ENCODE results near the gene LRRC4C. TPM values are rescaled to one million over a fixed set of nuclear protein-coding genes. Genes with fewer than 3 reads are reported as not detected.

The LRRC4C gene
- total and polyA plus RNA-seq, 2 donors (not counting 1 experiment from before 2014, with no cell fraction given), result under 0.01 to 0.02 TPM

DNA sequence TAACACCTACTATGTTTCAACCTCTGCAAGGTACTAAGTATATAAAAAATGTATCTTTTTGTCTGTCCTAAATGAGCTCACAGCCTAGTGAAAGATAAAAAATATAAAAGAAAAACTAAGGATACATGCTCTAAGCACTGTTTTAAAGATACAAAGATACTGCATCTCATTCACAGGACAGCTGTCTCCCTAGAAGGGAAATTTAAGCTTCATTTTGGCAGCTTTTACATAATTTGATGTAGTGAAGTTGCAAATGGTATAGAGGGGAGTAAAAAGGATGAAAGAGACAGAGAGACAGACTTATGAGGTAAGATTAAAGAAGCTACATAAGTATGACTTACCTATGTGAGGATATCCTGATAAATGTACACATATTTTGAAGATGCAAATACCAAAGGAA, 53.6 kb downstream of the LRRC4C start:
- H3K27me3 ChIP-seq (ENCODE audit: control insufficient read depth, insufficient read depth, low read length), result no peaks in the 10 kb centered on the region
- DNase-seq (ENCODE audit: low read depth in 2 of 2), result no peak

DNA sequence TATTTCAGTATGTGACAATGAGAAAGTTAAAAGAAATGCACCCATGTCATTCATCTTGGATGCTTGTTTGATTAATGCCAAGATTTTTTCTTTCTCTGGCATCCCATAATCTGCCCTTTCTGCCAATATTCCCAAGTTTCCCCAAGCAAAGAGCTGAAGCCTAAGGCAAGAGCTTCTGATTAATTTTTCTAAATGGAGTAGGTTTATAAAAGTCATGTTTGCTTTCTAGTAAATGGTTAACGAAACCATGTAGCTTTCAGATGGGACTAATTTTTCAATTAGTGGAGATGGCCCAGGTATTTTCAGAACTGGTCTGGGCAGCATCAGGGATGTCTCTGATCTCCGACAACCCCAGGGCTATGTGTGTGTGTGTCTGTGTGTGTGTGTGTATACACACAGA, 55.3 kb downstream of the LRRC4C start:
- Histone ChIP-seq H3K4me2 (ENCODE audit: extremely low read depth, insufficient read depth, low read length) (no peak overlapping the region), H3K27me3 (ENCODE audit: control insufficient read depth, insufficient read depth, low read length) (no peaks in the 10 kb centered on the region), H3K79me2 (ENCODE audit: control insufficient read depth, insufficient read depth, low read length) (no peaks in the 10 kb centered on the region), H3K4me3 (replicated peaks in 1 of 4; ENCODE audit: control extremely low read depth in 1 of 4, insufficient read depth in 1 of 4, low read depth in 3 of 4, low read length in 4 of 4) (no peak overlapping the region), H3K36me3 (ENCODE audit: control insufficient read depth, insufficient read depth, low read length) (no peaks in the 10 kb centered on the region), H3K9me3 (ENCODE audit: control insufficient read depth, insufficient read depth, low read depth, low read length) (no peaks in the 10 kb centered on the region), H4K20me1 (ENCODE audit: control insufficient read depth, extremely low read depth, insufficient read depth, low read length) (no peaks in the 10 kb centered on the region), H3K27ac (ENCODE audit: insufficient read depth, low read length) (no peak overlapping the region), H2AFZ (ENCODE audit: low read length) (no peak overlapping the region), H3K9ac (ENCODE audit: insufficient read depth, low read length) (no peak overlapping the region), H3K4me1 (ENCODE audit: control insufficient read depth, extremely low read depth, insufficient read depth, low read length) (no peaks in the 10 kb centered on the region)
- TF ChIP-seq EZH2 (IDR thresholded peaks at IDR 0.05; ENCODE audit: low read length, missing control alignments) (no peak), CTCF (conservative IDR thresholded peaks at IDR 0.05 in 1 of 2, IDR thresholded peaks at IDR 0.05 in 1 of 2; ENCODE audit: low read depth in 1 of 2, low read length in 2 of 2) (no peak)
- no peak for DNase-seq (ENCODE audit: low read depth in 2 of 2)

More for the DNA sequence above, 53.6 kb downstream of the LRRC4C start:
- Histone ChIP-seq H3K9me3 (ENCODE audit: control insufficient read depth, insufficient read depth, low read depth, low read length) (no peaks in the 10 kb centered on the region), H4K20me1 (ENCODE audit: control insufficient read depth, extremely low read depth, insufficient read depth, low read length) (no peaks in the 10 kb centered on the region), H3K4me2 (ENCODE audit: extremely low read depth, insufficient read depth, low read length) (no peak overlapping the region), H3K9ac (ENCODE audit: insufficient read depth, low read length) (no peak overlapping the region), H3K79me2 (ENCODE audit: control insufficient read depth, insufficient read depth, low read length) (no peaks in the 10 kb centered on the region), H3K4me1 (ENCODE audit: control insufficient read depth, extremely low read depth, insufficient read depth, low read length) (no peaks in the 10 kb centered on the region), H2AFZ (ENCODE audit: low read length) (no peak overlapping the region), H3K36me3 (ENCODE audit: control insufficient read depth, insufficient read depth, low read length) (no peaks in the 10 kb centered on the region), H3K4me3 (replicated peaks in 1 of 4; ENCODE audit: control extremely low read depth in 1 of 4, insufficient read depth in 1 of 4, low read depth in 3 of 4, low read length in 4 of 4) (no peak overlapping the region), H3K27ac (ENCODE audit: insufficient read depth, low read length) (no peak overlapping the region)
- TF ChIP-seq EZH2 (IDR thresholded peaks at IDR 0.05; ENCODE audit: low read length, missing control alignments) (no peak), CTCF (conservative IDR thresholded peaks at IDR 0.05 in 1 of 2, IDR thresholded peaks at IDR 0.05 in 1 of 2; ENCODE audit: low read depth in 1 of 2, low read length in 2 of 2) (no peak)

DNA sequence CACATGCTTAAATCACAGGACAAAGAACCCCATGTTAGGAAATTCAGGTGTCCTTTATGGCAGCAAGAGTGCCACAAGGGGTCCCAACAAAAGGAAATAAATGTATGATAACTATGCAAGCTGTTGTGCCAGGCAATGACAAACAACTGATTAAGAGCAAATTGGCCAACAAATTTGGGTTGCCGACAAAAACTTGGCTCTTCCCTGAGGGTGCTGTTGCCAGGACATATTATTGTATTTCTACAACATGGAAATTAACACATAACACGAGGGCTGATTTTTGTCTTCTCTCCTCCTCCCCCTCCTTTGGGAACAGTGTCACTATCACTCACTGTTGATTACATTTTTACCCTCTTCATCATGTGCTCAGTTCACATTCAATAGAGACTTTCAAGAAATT, 56.0 kb downstream of the LRRC4C start:
- no peaks in the 10 kb centered on the region for H4K20me1 ChIP-seq (ENCODE audit: control insufficient read depth, extremely low read depth, insufficient read depth, low read length)
- no peaks in the 10 kb centered on the region for H3K9me3 ChIP-seq (ENCODE audit: control insufficient read depth, insufficient read depth, low read depth, low read length)
- no peak overlapping the region for H3K4me2 ChIP-seq (ENCODE audit: extremely low read depth, insufficient read depth, low read length)
- no peak overlapping the region for H3K27ac ChIP-seq (ENCODE audit: insufficient read depth, low read length)
- H3K9ac ChIP-seq (ENCODE audit: insufficient read depth, low read length), result no peak overlapping the region
- TF ChIP-seq EZH2 (IDR thresholded peaks at IDR 0.05; ENCODE audit: low read length, missing control alignments) (no peak), CTCF (conservative IDR thresholded peaks at IDR 0.05 in 1 of 2, IDR thresholded peaks at IDR 0.05 in 1 of 2; ENCODE audit: low read depth in 1 of 2, low read length in 2 of 2) (no peak)
- no peaks in the 10 kb centered on the region for H3K27me3 ChIP-seq (ENCODE audit: control insufficient read depth, insufficient read depth, low read length)
- no peak overlapping the region for H2AFZ ChIP-seq (ENCODE audit: low read length)
- no peak overlapping the region for H3K4me3 ChIP-seq (replicated peaks in 1 of 4; ENCODE audit: control extremely low read depth in 1 of 4, insufficient read depth in 1 of 4, low read depth in 3 of 4, low read length in 4 of 4)
- no peaks in the 10 kb centered on the region for H3K4me1 ChIP-seq (ENCODE audit: control insufficient read depth, extremely low read depth, insufficient read depth, low read length)
- H3K79me2 ChIP-seq (ENCODE audit: control insufficient read depth, insufficient read depth, low read length), result no peaks in the 10 kb centered on the region
- no peak for DNase-seq (ENCODE audit: low read depth in 2 of 2)
- no peaks in the 10 kb centered on the region for H3K36me3 ChIP-seq (ENCODE audit: control insufficient read depth, insufficient read depth, low read length)

All from fibroblast of lung (primary cell).